Skeletal muscle tissue (tissue), 4 donors: ENCODE measurements around the gene SKA2. TPM values are rescaled to one million over a fixed set of nuclear protein-coding genes. Genes with fewer than 3 reads are reported as not detected.
"Not testable (repeated sequence)": the region's sequence is repeated elsewhere in the genome, so short reads cannot be mapped to it uniquely, and the experiment has no call there.

Experiments used
- H3K27ac ChIP-seq: one replicate; pipeline ENCODE4 v1.7.0; 2013; ENCODE audit warnings: mild to moderate bottlenecking, low read depth, low read length, inconsistent platforms
- H3K27me3 ChIP-seq, 3 donors: one replicate each; pipeline ENCODE4 v1.7.0; 2013; ENCODE audit warnings: low read length in 3 of 3; ENCODE audit not compliant: control insufficient read depth in 3 of 3, insufficient read depth in 3 of 3
- H3K36me3 ChIP-seq, 3 donors: one replicate each; pipeline ENCODE4 v1.7.0; 2013; ENCODE audit warnings: low read length in 3 of 3; ENCODE audit not compliant: control insufficient read depth in 3 of 3, insufficient read depth in 3 of 3
- H3K4me1 ChIP-seq, 3 donors: one replicate each; pipeline ENCODE4 v1.7.0; 2013; ENCODE audit warnings: low read length in 3 of 3, mild to moderate bottlenecking in 3 of 3; ENCODE audit not compliant: control insufficient read depth in 3 of 3, insufficient read depth in 3 of 3
- H3K4me3 ChIP-seq, 3 donors: one replicate each; pipeline ENCODE4 v1.7.0; 2013; ENCODE audit warnings: low read length in 3 of 3
- H3K9ac ChIP-seq, 3 donors: one replicate each; pipeline ENCODE4 v1.7.0; 2013; ENCODE audit warnings: low read length in 3 of 3, mild to moderate bottlenecking in 3 of 3, moderate library complexity in 2 of 3, low read depth in 1 of 3
- H3K9me3 ChIP-seq, 3 donors: one replicate each; pipeline ENCODE4 v1.7.0; 2013; ENCODE audit warnings: low read length in 3 of 3; ENCODE audit not compliant: control insufficient read depth in 3 of 3
- total RNA-seq: library from RNA; depleted of rRNA; stranded (reverse); fragments of >200 nt; gene quantifications from one replicate; pipeline ENCODE4 v1.2.3, GENCODE V29; 2014
- donor health status: Osteomylitis.

SKA2 gene, protein sequence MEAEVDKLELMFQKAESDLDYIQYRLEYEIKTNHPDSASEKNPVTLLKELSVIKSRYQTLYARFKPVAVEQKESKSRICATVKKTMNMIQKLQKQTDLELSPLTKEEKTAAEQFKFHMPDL
- 25.1 TPM for total RNA-seq

DNA sequence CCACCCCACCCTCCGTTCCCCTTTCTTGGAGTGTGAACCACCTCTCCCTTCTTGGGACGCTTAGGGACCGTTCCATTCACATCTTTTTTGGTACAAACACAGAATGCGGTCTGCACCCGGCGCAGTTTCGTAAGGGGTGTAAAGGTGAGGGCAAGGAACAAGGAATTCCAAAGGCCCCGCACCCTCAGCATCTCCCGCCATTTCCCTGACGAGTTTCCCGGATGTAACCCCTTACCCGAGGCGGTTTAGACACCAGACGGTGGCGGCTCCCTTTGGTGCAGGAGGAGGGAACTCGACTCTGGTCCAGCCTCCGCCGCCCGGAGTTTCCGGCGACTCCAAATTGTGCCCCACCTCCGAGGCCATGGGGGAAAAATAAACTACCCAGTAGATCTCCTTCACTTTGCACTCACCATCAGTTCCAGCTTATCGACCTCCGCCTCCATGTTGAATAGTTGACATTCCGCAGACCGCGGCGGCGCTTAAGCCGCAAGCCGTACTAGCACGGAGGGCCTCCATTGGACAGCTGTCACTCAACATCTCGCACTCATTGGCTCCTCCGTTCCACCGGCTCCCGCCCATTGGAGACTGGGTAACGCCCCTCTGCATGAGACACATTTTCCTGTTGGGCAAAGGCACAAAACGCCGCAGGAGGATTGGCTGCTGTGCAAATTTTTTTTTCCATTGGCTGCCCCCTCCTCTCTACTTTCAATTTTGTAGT lies at the start of gene SKA2:
Gene SKA2 (minus strand): TSS at position 466 of the 718 bp plus-strand sequence. CDS start 23 bp downstream, at position 443.
- peaks cover 7 to 10% (median 10%) of the 10 kb centered on the region in 3 donors for H3K4me1 ChIP-seq
- H3K27me3 ChIP-seq: no peaks in the 10 kb centered on the region
- no peaks in the 10 kb centered on the region for H3K9me3 ChIP-seq
- peak within 1 kb of the TSS; percentile 73 for H3K27ac ChIP-seq
- peak within 1 kb of the TSS; percentile 80 to 84 (median 84) for H3K9ac ChIP-seq
- H3K4me3 ChIP-seq: peak within 1 kb of the TSS; percentile 96
- H3K36me3 ChIP-seq: no peaks in the 10 kb centered on the region

GRCh38 chr17:59202320-59202719 lies 47.3 kb upstream of the SKA2 start:
- Histone ChIP-seq H3K4me3 (no peak overlapping the region), H3K9me3 (no peaks in the 10 kb centered on the region), H3K27me3 (no peaks in the 10 kb centered on the region), H3K27ac (no peak overlapping the region), H3K36me3 (no peaks in the 10 kb centered on the region), H3K4me1 (no peaks in the 10 kb centered on the region), H3K9ac (no peak overlapping the region)

DNA sequence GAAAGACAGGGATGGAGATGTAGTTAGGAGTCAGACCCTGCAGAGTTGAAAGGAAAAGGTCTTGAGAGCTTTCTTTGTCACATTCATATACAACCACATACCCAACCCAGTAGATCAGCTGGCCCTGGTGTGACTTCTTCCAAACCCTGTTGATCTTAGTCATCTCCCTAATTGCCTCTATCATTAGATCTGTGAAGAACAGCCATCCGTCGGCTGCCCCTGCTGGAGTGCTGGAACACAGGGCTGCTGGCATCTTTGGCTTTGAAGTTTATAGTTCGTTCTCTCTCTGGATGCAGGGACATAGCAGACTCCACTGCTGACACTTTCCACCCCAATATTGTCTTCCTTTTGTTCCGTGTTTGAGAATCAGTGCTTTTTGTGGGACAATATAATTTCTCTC lies 44.4 kb upstream of the SKA2 start:
- Histone ChIP-seq H3K27me3 (no peaks in the 10 kb centered on the region), H3K9me3 (no peaks in the 10 kb centered on the region), H3K36me3 (no peaks in the 10 kb centered on the region), H3K27ac (no peak overlapping the region), H3K9ac (no peak overlapping the region), H3K4me3 (no peak overlapping the region), H3K4me1 (no peaks in the 10 kb centered on the region)

- Histone ChIP-seq H3K9ac (no peak overlapping the region), H3K9me3 (no peaks in the 10 kb centered on the region), H3K27ac (no peak overlapping the region), H3K27me3 (no peaks in the 10 kb centered on the region), H3K4me1 (no peaks in the 10 kb centered on the region), H3K4me3 (no peak overlapping the region), H3K36me3 (no peaks in the 10 kb centered on the region)
These were observed 38.4 kb upstream of the SKA2 start for GRCh38 chr17:59193336-59193862.

DNA sequence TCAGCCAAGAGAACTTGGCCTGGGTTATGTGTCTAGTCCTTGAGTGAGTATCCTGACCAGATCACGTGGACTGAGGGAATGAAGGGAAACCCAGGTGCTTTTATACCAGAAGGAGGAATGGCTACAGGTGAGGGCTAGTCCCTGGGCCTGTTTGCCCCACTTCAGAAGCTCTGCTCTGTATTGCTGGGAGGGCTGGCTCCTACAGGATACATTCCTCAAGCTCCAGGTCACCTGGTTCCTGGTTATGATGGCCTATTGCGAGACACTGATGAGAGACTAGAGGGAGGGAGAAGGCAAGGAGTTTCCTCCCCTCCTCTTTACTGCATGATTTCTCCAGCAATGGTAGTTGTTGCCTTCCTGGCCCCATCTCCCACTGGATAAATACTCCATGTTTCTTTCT lies 35.8 kb upstream of the SKA2 start:
- no peaks in the 10 kb centered on the region for H3K4me1 ChIP-seq
- no peak overlapping the region for H3K27ac ChIP-seq
- no peak overlapping the region for H3K9ac ChIP-seq
- no peaks in the 10 kb centered on the region for H3K9me3 ChIP-seq
- no peaks in the 10 kb centered on the region for H3K27me3 ChIP-seq
- H3K4me3 ChIP-seq: no peak overlapping the region
- H3K36me3 ChIP-seq: no peaks in the 10 kb centered on the region

DNA sequence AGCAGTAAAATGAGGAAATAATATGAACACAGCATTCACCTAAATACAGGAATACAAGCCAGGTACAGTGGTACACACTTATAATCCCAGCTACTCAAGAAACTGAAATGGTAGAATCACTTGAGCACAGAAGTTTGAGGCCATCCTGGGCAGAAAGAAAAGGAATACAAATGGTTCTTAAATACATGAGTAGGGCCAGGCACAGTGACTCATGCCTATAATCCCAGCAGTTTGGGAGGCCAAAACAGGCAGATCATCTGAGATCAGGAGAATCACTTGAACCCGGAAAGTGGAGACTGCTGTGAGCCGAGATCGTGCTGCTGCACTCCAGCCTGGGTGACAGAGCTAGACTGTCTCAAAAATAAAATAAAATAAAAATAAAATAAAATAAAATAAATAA lies 31.9 kb upstream of the SKA2 start:
- no peaks in the 10 kb centered on the region for H3K36me3 ChIP-seq

DNA sequence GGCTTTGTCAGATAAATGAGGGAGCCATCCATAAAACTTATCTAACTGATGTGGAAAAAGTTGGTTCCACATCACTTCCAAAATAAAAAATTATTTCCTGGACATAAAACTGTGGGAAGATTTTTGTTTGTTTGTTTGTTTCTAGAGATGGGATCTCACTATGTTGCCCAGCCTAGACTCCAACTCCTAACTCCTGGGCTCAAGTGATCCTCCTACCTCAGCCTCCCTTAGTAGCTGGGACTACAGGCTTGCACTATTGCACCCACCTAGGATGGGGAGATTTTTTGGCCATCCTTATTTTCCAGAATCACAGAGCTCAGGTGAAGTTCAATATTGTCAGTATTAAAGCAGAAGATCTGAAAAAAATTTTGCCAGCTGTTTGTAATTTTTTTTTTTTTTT lies 31.0 kb upstream of the SKA2 start:
- H3K27me3 ChIP-seq: no peaks in the 10 kb centered on the region
- no peak overlapping the region for H3K27ac ChIP-seq

More for the DNA sequence above, 31.9 kb upstream of the SKA2 start:
- Histone ChIP-seq H3K9me3 (no peaks in the 10 kb centered on the region), H3K4me3 (no peak overlapping the region), H3K27ac (no peak overlapping the region), H3K27me3 (no peaks in the 10 kb centered on the region), H3K9ac (no peak overlapping the region), H3K4me1 (no peaks in the 10 kb centered on the region)

GRCh38 chr17:59181481-59181880 lies 26.5 kb upstream of the SKA2 start:
- H3K27me3 ChIP-seq: no peaks in the 10 kb centered on the region
- H3K27ac ChIP-seq: no peak overlapping the region

More for the DNA sequence above, 31.0 kb upstream of the SKA2 start:
- Histone ChIP-seq H3K36me3 (no peaks in the 10 kb centered on the region), H3K4me3 (no peak overlapping the region), H3K9ac (no peak overlapping the region), H3K9me3 (no peaks in the 10 kb centered on the region), H3K4me1 (no peaks in the 10 kb centered on the region)

GRCh38 chr17:59180626-59181025 lies 25.6 kb upstream of the SKA2 start:
- no peak overlapping the region for H3K4me3 ChIP-seq
- no peaks in the 10 kb centered on the region for H3K36me3 ChIP-seq
- no peak overlapping the region for H3K9ac ChIP-seq
- H3K4me1 ChIP-seq: no peaks in the 10 kb centered on the region
- no peak overlapping the region for H3K27ac ChIP-seq
- H3K9me3 ChIP-seq: no peaks in the 10 kb centered on the region
- H3K27me3 ChIP-seq: no peaks in the 10 kb centered on the region

More at GRCh38 chr17:59181481-59181880, 26.5 kb upstream of the SKA2 start:
- no peak overlapping the region for H3K4me3 ChIP-seq
- H3K9ac ChIP-seq: no peak overlapping the region
- H3K36me3 ChIP-seq: no peaks in the 10 kb centered on the region
- H3K4me1 ChIP-seq: no peaks in the 10 kb centered on the region
- H3K9me3 ChIP-seq: no peaks in the 10 kb centered on the region

DNA sequence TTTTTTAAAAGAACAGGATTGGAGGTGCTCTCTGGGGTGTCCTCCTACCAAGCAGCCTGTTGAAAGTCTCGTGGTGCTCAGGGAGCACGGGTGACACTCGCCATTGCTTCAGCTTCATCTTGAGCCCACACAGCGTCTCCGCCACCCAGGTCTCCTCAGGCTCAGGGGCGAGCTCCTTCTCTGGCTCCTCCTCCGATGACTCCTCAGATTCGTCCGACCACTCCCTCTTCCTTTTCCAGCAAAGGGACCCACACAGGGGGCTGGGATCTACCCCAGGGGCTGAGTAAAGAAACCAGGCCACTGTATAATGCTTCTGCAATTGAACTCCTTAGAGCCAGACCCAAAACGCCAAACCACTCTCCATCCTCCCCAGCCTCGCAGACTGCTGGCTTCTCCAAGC lies 24.6 kb upstream of the SKA2 start:
- not testable (repeated sequence) for H3K4me3 ChIP-seq, H3K27ac ChIP-seq, H3K9me3 ChIP-seq, H3K4me1 ChIP-seq, H3K27me3 ChIP-seq, H3K36me3 ChIP-seq, H3K9ac ChIP-seq
